SU-DHL-6 (cell line): ENCODE measurements around the gene C1GALT1.
A peak's percentile ranks its signal among the peaks of the same experiment; 100 is the strongest.

Experiments
- H2AFZ ChIP-seq: fragments of 200-600 bp; sonication (generic); 2 replicates; pipeline ENCODE4 v1.6.1; 2014; ENCODE audit warnings: low read depth, mild to moderate bottlenecking, moderate library complexity, mixed read lengths, antibody characterized with exemption, low read length; ENCODE audit not compliant: severe bottlenecking
- H3F3A ChIP-seq: fragments of 200-600 bp; shearing (Covaris generic); 2 replicates; pipeline ENCODE4 v1.6.0; 2016; ENCODE audit warnings: antibody characterized with exemption, mild to moderate bottlenecking; ENCODE audit not compliant: insufficient read depth
- H3K27ac ChIP-seq: fragments of 200-600 bp; sonication (generic); 2 replicates; pipeline ENCODE4 v1.5.1; 2016; ENCODE audit warnings: low read depth, mild to moderate bottlenecking, low read length, moderate library complexity, mixed read lengths
- H3K27me3 ChIP-seq: fragments of 200-600 bp; sonication (generic), shearing (Covaris generic); 2 replicates; pipeline ENCODE4 v1.6.0; 2014; ENCODE audit warnings: mild to moderate bottlenecking, low read length
- H3K36me3 ChIP-seq: fragments of 200-600 bp; sonication (generic); 2 replicates; pipeline ENCODE4 v1.6.1; 2014; ENCODE audit warnings: mild to moderate bottlenecking, low read length, mixed read lengths
- H3K4me2 ChIP-seq: fragments of 300-600, 200-600 bp; shearing (Covaris generic), sonication (generic); 2 replicates; pipeline ENCODE4 v1.6.0; 2014; ENCODE audit warnings: low read length, low read depth, mild to moderate bottlenecking; ENCODE audit not compliant: poor library complexity, severe bottlenecking
- H3K4me3 ChIP-seq: fragments of 200-600 bp; sonication (generic); 2 replicates; pipeline ENCODE4 v1.5.1; 2014; ENCODE audit warnings: antibody characterized with exemption, low read length, mild to moderate bottlenecking, mixed read lengths; ENCODE audit not compliant: insufficient read depth, poor library complexity, severe bottlenecking
- H3K79me2 ChIP-seq: fragments of 200-600 bp; sonication (generic); 2 replicates; pipeline ENCODE4 v1.6.1; 2014; ENCODE audit warnings: mild to moderate bottlenecking, low read length, moderate library complexity; ENCODE audit not compliant: insufficient read depth
- H3K9ac ChIP-seq: fragments of 200-600 bp; sonication (generic); 2 replicates; pipeline ENCODE4 v1.7.0; 2014; ENCODE audit warnings: mild to moderate bottlenecking, low read length
- H3K9me2 ChIP-seq: fragments of 200-600 bp; sonication (generic); replicated peaks from 2 replicates; pipeline ENCODE4 v1.6.1; 2014; ENCODE audit warnings: low read length; ENCODE audit not compliant: insufficient read depth
- H3K9me3 ChIP-seq: fragments of 200-600 bp; sonication (generic); 2 replicates; pipeline ENCODE4 v1.6.1; 2014; ENCODE audit warnings: low read length, mixed read lengths; ENCODE audit not compliant: insufficient read depth
- H4K20me1 ChIP-seq: fragments of 200-600 bp; sonication (generic); 2 replicates; pipeline ENCODE4 v1.6.1; 2014; ENCODE audit warnings: low read depth, mild to moderate bottlenecking, antibody characterized with exemption, low read length, moderate library complexity, mixed read lengths
- CTCF ChIP-seq: fragments of 200-600 bp; sonication (generic); IDR thresholded peaks from one replicate; pipeline ENCODE4 v1.5.1; 2017; ENCODE audit warnings: antibody characterized with exemption, mild to moderate bottlenecking, low read length, moderate library complexity; ENCODE audit not compliant: insufficient read depth, poor library complexity, severe bottlenecking
- EZH2phosphoT487 ChIP-seq: fragments of 200-600 bp; sonication (generic), shearing (Covaris generic); conservative IDR thresholded peaks from 2 replicates; pipeline ENCODE4 v1.6.1; 2018; ENCODE audit warnings: mild to moderate bottlenecking, antibody characterized with exemption, low read length, moderate library complexity, mixed read lengths

C1GALT1 gene

DNA sequence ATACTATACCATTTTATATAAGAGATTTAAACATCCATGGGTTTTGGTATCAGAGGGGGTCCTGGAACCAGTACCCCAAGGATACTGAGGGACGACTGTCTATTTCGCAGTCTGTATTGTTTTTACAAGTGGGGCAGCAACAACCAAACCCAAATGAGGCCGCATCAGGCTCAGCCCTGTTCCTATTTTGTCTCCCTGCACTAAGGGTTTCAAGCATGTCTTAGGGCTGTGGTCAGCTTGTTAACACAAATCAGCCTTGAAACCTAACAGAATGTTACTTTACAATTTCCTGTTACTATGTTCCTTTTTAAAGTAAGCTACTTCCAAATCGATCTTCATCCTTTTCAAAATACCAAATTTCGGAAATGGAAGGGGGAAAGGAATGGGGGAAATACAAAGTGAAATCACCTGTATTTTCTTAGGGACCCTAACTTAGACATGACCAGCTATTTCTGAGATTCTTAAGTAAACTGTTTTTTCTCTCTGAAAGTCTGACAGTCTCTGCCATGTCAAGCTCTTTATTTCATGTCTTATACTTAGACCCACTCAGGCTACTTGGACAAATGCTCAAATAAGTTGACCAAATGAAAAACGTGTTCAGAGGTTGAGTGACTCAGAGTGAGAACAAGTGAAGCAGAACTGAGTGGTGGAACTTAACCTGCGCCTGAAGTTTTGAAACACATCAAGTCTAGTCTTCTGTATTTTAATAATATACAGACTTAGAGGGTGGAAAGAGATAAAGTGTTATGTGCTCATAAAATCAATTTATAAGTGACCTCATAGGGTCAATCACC, 75.8 kb downstream of the C1GALT1 start:
- TF ChIP-seq CTCF (no peak), EZH2phosphoT487 (no peak)
- Histone ChIP-seq H3K79me2 (peaks cover 4% of the 10 kb centered on the region; the same call in 1 of the 2 replicates), H3K36me3 (no peaks in the 10 kb centered on the region), H3K4me3 (peak overlapping the region; percentile 50), H3K27me3 (no peaks in the 10 kb centered on the region), H3K9ac (peak overlapping the region; percentile 55), H3F3A (peaks cover 42% of the 10 kb centered on the region), H2AFZ (peak overlapping the region; percentile 2), H3K9me2 (no peaks in the 10 kb centered on the region), H3K4me2 (peak overlapping the region; percentile 95), H3K9me3 (no peaks in the 10 kb centered on the region), H4K20me1 (no peaks in the 10 kb centered on the region), H3K27ac (peak overlapping the region; percentile 95)

DNA sequence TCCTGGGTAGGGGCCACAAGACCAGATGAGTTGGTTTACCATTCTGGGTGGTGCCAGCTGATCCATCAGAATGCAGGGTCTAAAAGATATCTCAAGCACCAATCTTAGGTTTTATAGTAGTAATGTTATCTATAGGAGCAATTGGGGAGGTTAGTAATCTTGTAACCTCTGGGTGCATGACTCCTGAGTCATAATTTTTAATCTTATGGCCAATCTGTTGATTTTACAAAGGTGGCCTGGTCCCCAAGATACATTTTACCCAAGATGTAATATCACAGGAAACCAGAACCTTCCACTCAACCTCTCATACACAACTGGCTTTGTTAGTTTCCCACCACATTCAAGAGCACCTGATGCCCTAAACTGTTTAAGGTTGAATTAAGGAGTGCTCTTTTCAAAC, 79.5 kb downstream of the C1GALT1 start:
- Histone ChIP-seq H3K9me2 (no peaks in the 10 kb centered on the region), H3K9me3 (no peaks in the 10 kb centered on the region), H3K9ac (no peak overlapping the region), H3K4me2 (no peak overlapping the region), H3F3A (peaks cover 20% of the 10 kb centered on the region), H3K27ac (no peak overlapping the region), H3K27me3 (no peaks in the 10 kb centered on the region), H3K36me3 (no peaks in the 10 kb centered on the region), H3K79me2 (peaks cover 4% of the 10 kb centered on the region; the same call in 1 of the 2 replicates), H2AFZ (no peak overlapping the region), H4K20me1 (no peaks in the 10 kb centered on the region), H3K4me3 (no peak overlapping the region)
- TF ChIP-seq CTCF: no peak
- TF ChIP-seq EZH2phosphoT487: no peak

- TF ChIP-seq CTCF (no peak), EZH2phosphoT487 (no peak)
- Histone ChIP-seq H3K36me3 (no peaks in the 10 kb centered on the region), H3K4me2 (no peak overlapping the region)
These were observed 81.2 kb downstream of the C1GALT1 start for GRCh38 chr7:7263297-7264230.

More at GRCh38 chr7:7263297-7264230, 81.2 kb downstream of the C1GALT1 start:
- H3K27ac ChIP-seq: no peak overlapping the region
- no peaks in the 10 kb centered on the region for H3K9me3 ChIP-seq
- no peaks in the 10 kb centered on the region for H3K79me2 ChIP-seq
- no peaks in the 10 kb centered on the region for H3K27me3 ChIP-seq
- H3K9me2 ChIP-seq: no peaks in the 10 kb centered on the region
- H4K20me1 ChIP-seq: no peaks in the 10 kb centered on the region
- H3K9ac ChIP-seq: no peak overlapping the region
- no peak overlapping the region for H3K4me3 ChIP-seq
- H2AFZ ChIP-seq: no peak overlapping the region
- H3F3A ChIP-seq: peaks cover 4% of the 10 kb centered on the region
